COR-L47 (cell line): ENCODE data around the gene NRF1.

Source experiments
- DNase-seq: peaks from one replicate; lab custom pipeline; 2025; lab: John Stamatoyannopoulos, UW

NRF1 gene

DNA sequence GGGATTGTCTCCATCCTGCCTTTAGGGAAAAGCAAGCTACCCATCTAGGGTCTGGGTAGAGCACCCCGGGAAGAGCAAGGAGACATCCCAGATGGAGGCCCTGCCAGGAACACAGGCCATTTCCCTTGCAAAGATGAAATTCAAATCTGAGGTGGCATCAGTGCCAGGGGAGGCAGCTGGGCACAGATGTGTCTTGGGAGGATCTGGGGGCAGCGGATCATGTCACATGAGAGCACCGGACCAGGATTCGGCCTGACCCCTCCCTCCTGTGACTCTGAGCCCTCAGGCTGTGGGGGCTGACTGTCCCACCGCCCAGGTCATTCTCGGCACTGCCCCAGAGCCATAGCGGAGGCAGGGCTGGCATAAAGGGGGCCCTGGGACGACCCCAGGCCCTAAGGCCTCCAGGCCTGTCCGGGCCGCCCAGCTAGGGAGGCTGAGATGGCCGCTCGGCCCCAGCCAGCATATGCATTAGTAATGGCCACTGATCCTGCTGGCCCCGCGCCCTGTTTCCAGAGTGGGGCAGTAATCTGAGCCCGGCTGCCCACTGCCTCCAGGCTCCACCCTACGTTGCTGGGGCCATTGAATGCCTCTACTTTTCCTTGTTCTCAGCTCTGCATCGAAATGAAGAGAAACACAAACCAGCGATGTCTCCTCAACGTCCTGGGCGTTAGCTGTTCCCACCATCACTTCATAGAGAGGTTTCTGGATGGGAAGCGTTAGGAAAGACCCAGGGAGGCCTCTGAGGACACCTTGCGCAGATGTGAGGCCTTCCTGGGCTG is 192.8 kb downstream of the NRF1 start:
- no peak for DNase-seq

DNA sequence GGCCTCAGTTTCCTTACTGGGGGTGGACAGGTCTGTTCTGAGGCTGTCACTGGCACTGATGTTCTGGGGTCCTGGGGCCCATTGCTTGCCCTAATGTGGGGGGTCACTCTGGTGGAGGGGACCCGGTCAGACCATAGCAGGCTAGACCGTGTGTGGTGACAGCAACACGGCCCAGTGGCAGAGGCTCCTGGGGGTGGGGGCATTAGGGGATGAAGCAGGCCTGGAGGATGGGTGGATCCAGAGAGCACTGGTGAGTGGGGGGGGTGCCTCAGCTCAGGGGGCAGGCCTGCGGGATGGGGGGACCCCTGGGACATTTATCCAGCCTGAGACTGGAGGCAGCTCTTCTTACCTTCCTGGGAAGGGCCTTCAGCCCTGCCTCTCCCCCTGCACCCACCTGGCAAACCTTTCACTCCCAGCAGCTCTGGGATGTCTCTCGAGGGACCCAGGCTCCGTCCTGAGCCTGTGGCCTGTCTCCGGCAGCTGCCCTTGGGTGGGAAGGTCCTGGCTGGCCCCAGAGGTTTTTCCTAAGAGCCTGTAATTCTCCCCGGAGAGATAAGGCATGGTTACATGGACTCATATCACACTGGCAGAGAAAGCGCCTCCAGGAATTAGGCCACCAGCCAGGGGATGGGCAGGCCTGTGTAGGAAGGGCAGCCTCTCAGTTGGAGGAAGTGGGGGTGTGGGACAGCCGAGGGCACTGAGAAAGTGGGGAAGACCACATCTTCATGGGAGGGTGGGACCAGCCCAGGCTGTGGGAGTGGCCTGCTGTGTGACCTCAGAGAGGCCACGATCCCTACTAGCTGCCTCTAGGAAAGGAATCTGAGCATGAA is 193.6 kb downstream of the NRF1 start:
- DNase-seq, result no peak
